Large intestine (tissue), 12 donors: ENCODE results near the gene ADGRE3. TPM values are rescaled to one million over a fixed set of nuclear protein-coding genes. Genes with fewer than 3 reads are reported as not detected.

Source experiments
- DNase-seq, 2 donors: peaks; one replicate each; pipeline versions ENCODE4 v3.0.0 to v3.0.0-alpha.2; 2013
- H3K27ac ChIP-seq: one replicate; pipeline ENCODE4 v1.5.1; 2013; ENCODE audit warnings: low read length
- H3K27me3 ChIP-seq: 2 replicates; pipeline ENCODE4 v1.6.1; 2013; ENCODE audit warnings: low read length; ENCODE audit not compliant: control insufficient read depth, insufficient read depth
- H3K36me3 ChIP-seq: 2 replicates; pipeline ENCODE4 v1.6.1; 2013; ENCODE audit warnings: low read length; ENCODE audit not compliant: control insufficient read depth, insufficient read depth
- H3K4me1 ChIP-seq: one replicate; pipeline ENCODE4 v1.6.1; 2013; ENCODE audit warnings: low read length; ENCODE audit not compliant: control insufficient read depth, insufficient read depth
- H3K4me3 ChIP-seq: one replicate; pipeline ENCODE4 v1.5.1; 2013; ENCODE audit warnings: low read length
- H3K9me3 ChIP-seq: one replicate; pipeline ENCODE4 v1.6.1; 2013; ENCODE audit warnings: mild to moderate bottlenecking, low read depth, low read length, moderate library complexity; ENCODE audit not compliant: control insufficient read depth
- WGBS: methylation state at CpG from one replicate; pipeline ENCODE4 v1.1.5; 2013; ENCODE audit warnings: low lambda C conversion rate; ENCODE audit not compliant: insufficient coverage; 5-methylcytosine and 5-hydroxymethylcytosine counted together
- long read RNA-seq, 11 donors: transcript quantifications; one replicate each; lab custom pipeline, GENCODE V29; 2026
- polyA plus RNA-seq: library from polyadenylated mRNA; unstranded; fragments of 120-200 nt; gene quantifications from one replicate; pipeline ENCODE4 v1.2.1, GENCODE V29; 2013

Gene ADGRE3
- polyA plus RNA-seq, result 0.79 TPM
- long read RNA-seq, donor 1, result 0 reads
- long read RNA-seq, donor 2, result 0 reads
- long read RNA-seq, donor 3, result 0 reads
- long read RNA-seq, donor 4, result 0 reads
- long read RNA-seq, donor 5, result 0 reads
- long read RNA-seq, donor 6, partial matches to known transcripts, result 11 of 11 reads
- long read RNA-seq, donor 6, other reads (novel, unspliced or antisense), result 0 of 11 reads
- long read RNA-seq, donor 7, partial matches to known transcripts, result 8 of 8 reads
- long read RNA-seq, donor 7, other reads (novel, unspliced or antisense), result 0 of 8 reads
- long read RNA-seq, donor 8, result 0 reads
- long read RNA-seq, donor 9, result 0 reads
- long read RNA-seq, donor 10, result 0 reads
- long read RNA-seq, donor 11, result 0 reads

- H3K36me3 ChIP-seq, result no peaks in the 10 kb centered on the region
- H3K27me3 ChIP-seq, result no peaks in the 10 kb centered on the region
- H3K4me1 ChIP-seq, result no peaks in the 10 kb centered on the region
- no peak within 1 kb of the TSS for H3K4me3 ChIP-seq
- no peaks in the 10 kb centered on the region for H3K9me3 ChIP-seq
- H3K27ac ChIP-seq, result no peak within 1 kb of the TSS
- no peak for DNase-seq
- 63% methylated on average over 2 of the region's 6 CpGs for WGBS
Observed at GRCh38 chr19:14674764-14675163, at the start of gene ADGRE3. ADGRE3 (minus strand) TSS chr19:14674844; CDS start chr19:14674770, 74 bp downstream.

- Histone ChIP-seq H3K36me3 (peaks cover 22% of the 10 kb centered on the region), H3K4me1 (no peaks in the 10 kb centered on the region), H3K9me3 (peaks cover 28% of the 10 kb centered on the region), H3K4me3 (no peak overlapping the region), H3K27me3 (no peaks in the 10 kb centered on the region), H3K27ac (no peak overlapping the region)
- 100% methylated on average over 1 of the region's 2 CpGs for WGBS
- DNase-seq, result no peak
Observed at GRCh38 chr19:14722127-14722526, 47.5 kb upstream of the ADGRE3 start.

GRCh38 chr19:14719162-14719561 is 44.5 kb upstream of the ADGRE3 start:
- WGBS, result 89% methylated on average over 1 of the region's 3 CpGs
- Histone ChIP-seq H3K27ac (no peak overlapping the region), H3K36me3 (peaks cover 48% of the 10 kb centered on the region), H3K4me1 (no peaks in the 10 kb centered on the region), H3K9me3 (peaks cover 37% of the 10 kb centered on the region), H3K4me3 (no peak overlapping the region), H3K27me3 (no peaks in the 10 kb centered on the region)
- DNase-seq, result no peak

- peaks cover 50% of the 10 kb centered on the region for H3K36me3 ChIP-seq
- peaks cover 37% of the 10 kb centered on the region for H3K9me3 ChIP-seq
- no peak overlapping the region for H3K4me3 ChIP-seq
Observed at GRCh38 chr19:14718522-14719116, 44.0 kb upstream of the ADGRE3 start.

GRCh38 chr19:14715841-14716240 is 41.2 kb upstream of the ADGRE3 start:
- no peaks in the 10 kb centered on the region for H3K4me1 ChIP-seq
- H3K27ac ChIP-seq, result no peak overlapping the region
- no peak overlapping the region for H3K4me3 ChIP-seq
- H3K36me3 ChIP-seq, result peaks cover 53% of the 10 kb centered on the region
- WGBS, result no CpG with 5 or more reads among the region's 4 CpGs
- H3K27me3 ChIP-seq, result no peaks in the 10 kb centered on the region
- peaks cover 30% of the 10 kb centered on the region for H3K9me3 ChIP-seq
- DNase-seq, result no peak

More at GRCh38 chr19:14718522-14719116, 44.0 kb upstream of the ADGRE3 start:
- no peak for DNase-seq
- WGBS, result no CpG with 5 or more reads among the region's 18 CpGs
- Histone ChIP-seq H3K4me1 (no peaks in the 10 kb centered on the region), H3K27ac (no peak overlapping the region), H3K27me3 (no peaks in the 10 kb centered on the region)

- Histone ChIP-seq H3K4me1 (no peaks in the 10 kb centered on the region), H3K27ac (no peak overlapping the region), H3K4me3 (no peak overlapping the region), H3K9me3 (no peaks in the 10 kb centered on the region), H3K36me3 (peaks cover 73% of the 10 kb centered on the region), H3K27me3 (no peaks in the 10 kb centered on the region)
- no peak for DNase-seq
- WGBS, result no CpG with 5 or more reads among the region's 6 CpGs
Observed at GRCh38 chr19:14704450-14704849, 29.8 kb upstream of the ADGRE3 start.

- no peak overlapping the region for H3K27ac ChIP-seq
- no CpG with 5 or more reads among the region's 6 CpGs for WGBS
- DNase-seq, result no peak
- H3K4me3 ChIP-seq, result no peak overlapping the region
- H3K4me1 ChIP-seq, result no peaks in the 10 kb centered on the region
- no peaks in the 10 kb centered on the region for H3K9me3 ChIP-seq
- H3K36me3 ChIP-seq, result peaks cover 73% of the 10 kb centered on the region
- H3K27me3 ChIP-seq, result no peaks in the 10 kb centered on the region
Observed at GRCh38 chr19:14703833-14704232, 29.2 kb upstream of the ADGRE3 start.

- no peak for DNase-seq
- Histone ChIP-seq H3K27ac (no peak overlapping the region), H3K36me3 (peaks cover 67% of the 10 kb centered on the region), H3K4me1 (no peaks in the 10 kb centered on the region), H3K4me3 (no peak overlapping the region), H3K27me3 (no peaks in the 10 kb centered on the region), H3K9me3 (no peaks in the 10 kb centered on the region)
- 93% methylated on average over 2 of the region's 9 CpGs for WGBS
Observed at GRCh38 chr19:14700711-14701375, 26.2 kb upstream of the ADGRE3 start.

- Histone ChIP-seq H3K27me3 (no peaks in the 10 kb centered on the region), H3K27ac (no peak overlapping the region), H3K36me3 (peaks cover 71% of the 10 kb centered on the region), H3K4me1 (no peaks in the 10 kb centered on the region), H3K4me3 (no peak overlapping the region), H3K9me3 (no peaks in the 10 kb centered on the region)
- no peak for DNase-seq
- WGBS, result no CpG with 5 or more reads among the region's 8 CpGs
Observed at GRCh38 chr19:14699641-14700040, 25.0 kb upstream of the ADGRE3 start.

- WGBS, result no CpG with 5 or more reads among the region's 5 CpGs
- no peaks in the 10 kb centered on the region for H3K9me3 ChIP-seq
- DNase-seq, result no peak
- H3K36me3 ChIP-seq, result peaks cover 43% of the 10 kb centered on the region
- H3K4me3 ChIP-seq, result no peak overlapping the region
- H3K27ac ChIP-seq, result no peak overlapping the region
- no peaks in the 10 kb centered on the region for H3K4me1 ChIP-seq
- H3K27me3 ChIP-seq, result no peaks in the 10 kb centered on the region
Observed at GRCh38 chr19:14695471-14695870, 20.8 kb upstream of the ADGRE3 start.
